Muscle of leg (tissue), 11 donors: Measurements from ENCODE around the gene ANTXRL. TPM values are rescaled to one million over a fixed set of nuclear protein-coding genes. Genes with fewer than 3 reads are reported as not detected.
"Not testable (repeated sequence)": the region's sequence is repeated elsewhere in the genome, so short reads cannot be mapped to it uniquely, and the experiment has no call there.

Experiments used
- DNase-seq: peaks from one replicate; pipeline ENCODE4 v3.0.0; 2013
- H3K27ac ChIP-seq: one replicate; pipeline ENCODE4 v1.5.1; 2013; ENCODE audit warnings: mild to moderate bottlenecking, low read length, control low read depth
- H3K27me3 ChIP-seq: one replicate; pipeline ENCODE4 v1.6.1; 2013; ENCODE audit warnings: low read length; ENCODE audit not compliant: control insufficient read depth, insufficient read depth
- H3K36me3 ChIP-seq: one replicate; pipeline ENCODE4 v1.6.1; 2013; ENCODE audit warnings: low read length; ENCODE audit not compliant: control insufficient read depth, insufficient read depth
- H3K4me1 ChIP-seq: one replicate; pipeline ENCODE4 v1.6.1; 2013; ENCODE audit warnings: low read length; ENCODE audit not compliant: control insufficient read depth, insufficient read depth
- H3K4me3 ChIP-seq: one replicate; pipeline ENCODE4 v1.5.1; 2013; ENCODE audit warnings: low read length, control low read depth
- H3K9me3 ChIP-seq: replicated peaks from 2 replicates; pipeline ENCODE4 v1.6.1; 2013; ENCODE audit warnings: low read depth, low read length; ENCODE audit not compliant: control insufficient read depth
- WGBS: methylation state at CpG from one replicate; pipeline ENCODE4 v1.1.5; 2013; ENCODE audit warnings: missing lambda C conversion rate; ENCODE audit not compliant: insufficient coverage; 5-methylcytosine and 5-hydroxymethylcytosine counted together
- polyA plus RNA-seq, 8 donors: library from polyadenylated mRNA; unstranded; fragments of 120-200 nt; gene quantifications; one replicate each; pipeline versions ENCODE4 v1.2.1 to v1.2.3, GENCODE V29; 2013; ENCODE audit warnings: inconsistent platforms in 1 of 8, low replicate concordance in 1 of 8; ENCODE audit not compliant: insufficient read length in 8 of 8, insufficient read depth in 1 of 8
- total RNA-seq: library from RNA; stranded (reverse); fragments of 120-200 nt; gene quantifications from one replicate; pipeline ENCODE4 v1.2.4, GENCODE V29; 2013

The ANTXRL gene
- total and polyA plus RNA-seq, 9 donors: not detected

DNA sequence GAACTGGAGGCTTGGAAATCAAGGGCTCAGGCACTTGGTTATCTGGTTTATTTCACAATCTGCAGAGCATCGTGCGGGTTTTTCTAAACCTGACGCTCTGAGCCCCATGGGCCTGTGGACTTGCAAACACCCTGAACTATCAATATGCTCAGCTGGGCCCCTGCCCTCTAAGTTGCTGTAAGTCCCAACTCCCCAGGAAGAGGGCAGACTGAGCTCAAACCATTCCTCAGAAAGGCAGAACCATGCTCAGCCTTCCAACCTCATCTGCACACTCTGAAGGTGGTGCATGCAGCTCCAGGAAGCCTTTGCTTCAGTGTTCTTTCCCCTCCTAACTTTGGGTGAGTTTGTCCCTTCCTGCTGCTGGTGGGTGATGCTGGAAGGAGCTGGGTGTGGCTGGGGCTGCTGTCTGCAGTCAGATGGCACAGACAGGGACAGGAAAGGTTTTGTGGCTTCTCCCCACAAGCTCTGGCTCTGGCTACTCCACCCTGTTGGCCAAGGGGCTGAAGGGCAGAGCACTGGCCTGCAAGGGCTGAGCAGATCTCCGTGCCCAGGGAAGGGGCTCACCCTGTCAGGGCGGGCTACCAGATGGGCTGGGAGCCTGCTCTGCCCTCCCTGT is 92.5 kb downstream of the ANTXRL start:
- no CpG with 5 or more reads among the region's 5 CpGs for WGBS
- not testable (repeated sequence) for H3K27me3 ChIP-seq, H3K4me3 ChIP-seq, H3K36me3 ChIP-seq, H3K27ac ChIP-seq, H3K4me1 ChIP-seq, H3K9me3 ChIP-seq, DNase-seq

Other genes starting within 250 kb of the ANTXRL start
- not detected for gene MSMB, start 240.7 kb upstream of the ANTXRL start, total RNA-seq
- gene MSMB, start 240.7 kb upstream of the ANTXRL start, polyA plus RNA-seq: not detected
- not detected for gene ANXA8L1, start 88.8 kb downstream of the ANTXRL start, total RNA-seq
- gene ANXA8L1, start 88.8 kb downstream of the ANTXRL start, polyA plus RNA-seq: 1 to 10 TPM in 1 of 8 donors, under 1 TPM in 3, not detected in 4; 0.15 to 3.9 (median 0.32) TPM
- gene NPY4R, start 179.0 kb downstream of the ANTXRL start, total RNA-seq: not detected
- under 1 TPM in 5 of 8 donors, not detected in 3; 0.07 to 0.23 (median 0.22) TPM for gene NPY4R, start 179.0 kb downstream of the ANTXRL start, polyA plus RNA-seq